Measurements from ENCODE around the gene DZIP3. TPM values are rescaled to one million over a fixed set of nuclear protein-coding genes. Genes with fewer than 3 reads are reported as not detected.

The DZIP3 gene
- total and polyA plus RNA-seq, 2 of the 13 experiments (the other 11 are each of a cell fraction or from before 2014, with no cell fraction given): 11.3 to 17.3 TPM

GRCh38 chr3:108705045-108705444, 115.5 kb downstream of the DZIP3 start (continued):
- TF ChIP-seq DMTF1 (CRISPR knock-in tag; IDR thresholded peaks at IDR 0.05): no peak
- TF ChIP-seq ZNF512 (CRISPR knock-in tag; IDR thresholded peaks at IDR 0.05): no peak
- no peak for TF ChIP-seq ADNP (CRISPR knock-in tag; IDR thresholded peaks at IDR 0.05)
- no peak for TF ChIP-seq FIP1L1 (IDR thresholded peaks at IDR 0.05; ENCODE audit: borderline replicate concordance, insufficient read depth, low read depth, low read length)
- no peak for TF ChIP-seq MLX (CRISPR knock-in tag; IDR thresholded peaks at IDR 0.05)
- no peak for TF ChIP-seq ATF1 (CRISPR knock-in tag; IDR thresholded peaks at IDR 0.05)
- TF ChIP-seq GTF2F1 (IDR thresholded peaks at IDR 0.05; ENCODE audit: low read length): no peak
- TF ChIP-seq ZNF335 (CRISPR knock-in tag; IDR thresholded peaks at IDR 0.05): no peak
- no peak for TF ChIP-seq ZNF441 (CRISPR knock-in tag; IDR thresholded peaks at IDR 0.05; ENCODE audit: borderline replicate concordance)

- in situ Hi-C loops (cut with HindIII; ENCODE audit: extremely low pct_ligation_motif_present, low pct_unique_long_range_greater_than_20kb) (no loop called here), intact Hi-C loops (cut with micrococcal nuclease; ENCODE audit: unreplicated experiment) (no loop called here)
- Histone ChIP-seq H3K27ac (ENCODE audit: extremely low read length, insufficient read depth, low read length) (no peak overlapping the region), H3K27me3 (ENCODE audit: control insufficient read depth in 1 of 2, insufficient read depth in 2 of 2, low read length in 2 of 2) (no peaks in the 10 kb centered on the region), H3K4me2 (ENCODE audit: low read depth, low read length) (no peak overlapping the region), H3K9ac (ENCODE audit: insufficient read depth, low read depth, low read length) (no peak overlapping the region), H3K4me1 (ENCODE audit: insufficient read depth, low read length) (no peaks in the 10 kb centered on the region), H3K36me3 (replicated peaks in 1 of 2; ENCODE audit: control insufficient read depth in 1 of 2, insufficient read depth in 2 of 2, low read length in 2 of 2) (no peaks in the 10 kb centered on the region), H3K9me3 (ENCODE audit: low read length) (no peaks in the 10 kb centered on the region), H3K79me2 (ENCODE audit: insufficient read depth, low read length) (no peaks in the 10 kb centered on the region), H4K20me1 (ENCODE audit: insufficient read depth, low read length) (no peaks in the 10 kb centered on the region), H2AFZ (ENCODE audit: low read length) (no peak overlapping the region), H3K4me3 (replicated peaks in 1 of 3; ENCODE audit: insufficient read depth in 1 of 3, low read depth in 2 of 3, low read length in 3 of 3) (no peak overlapping the region)
- DNase-seq (ENCODE audit: low spot score) (no peak), ATAC-seq (no peak), FAIRE-seq (no peak)
- CTCF ChIA-PET (ENCODE audit: low intra/inter-chr PET ratio, low total read pairs): no interaction called here
- POLR2A ChIA-PET: no interaction called here
- 8% methylated on average over 5 of the region's 5 CpGs for WGBS (ENCODE audit: low lambda C conversion rate)
- BruUV-seq (replicated peaks): no TSS peak
- TF ChIP-seq KDM6A (CRISPR knock-in tag; IDR thresholded peaks at IDR 0.05; ENCODE audit: low read depth): no peak
- TF ChIP-seq SMAD1 (CRISPR knock-in tag; IDR thresholded peaks at IDR 0.05; ENCODE audit: borderline replicate concordance, low read depth): no peak
- TF ChIP-seq PPARG (CRISPR knock-in tag; conservative IDR thresholded peaks at IDR 0.05): no peak
- no peak for TF ChIP-seq ZNF33B (CRISPR knock-in tag; IDR thresholded peaks at IDR 0.05)
- TF ChIP-seq ZNF260 (CRISPR knock-in tag; IDR thresholded peaks at IDR 0.05; ENCODE audit: borderline replicate concordance, low read depth): no peak
- no peak for TF ChIP-seq ZNF280B (CRISPR knock-in tag; IDR thresholded peaks at IDR 0.05; ENCODE audit: borderline replicate concordance)
- TF ChIP-seq TARDBP (CRISPR knock-in tag; IDR thresholded peaks at IDR 0.05): no peak
- no peak for TF ChIP-seq ZNF530 (CRISPR knock-in tag; IDR thresholded peaks at IDR 0.05; ENCODE audit: low read depth)
- TF ChIP-seq CREBL2 (CRISPR knock-in tag; IDR thresholded peaks at IDR 0.05; ENCODE audit: borderline replicate concordance): no peak
- no peak for TF ChIP-seq NR2F1 (CRISPR knock-in tag; IDR thresholded peaks at IDR 0.05)
Measured at GRCh38 chr3:108713009-108713516, 123.5 kb downstream of the DZIP3 start.
